ENCODE measurements around the gene GDA.
"Not testable (repeated sequence)": the region's sequence is repeated elsewhere in the genome, so short reads cannot be mapped to it uniquely, and the experiment has no call there.

GDA gene

GRCh38 chr9:72268961-72269360, 119.7 kb downstream of the GDA start:
- H3K4me3 ChIP-seq = no peak overlapping the region

GRCh38 chr9:72270359-72270758, 121.1 kb downstream of the GDA start:
- H3K27ac ChIP-seq, H3K4me3 ChIP-seq: not testable (repeated sequence)

More at GRCh38 chr9:72268961-72269360, 119.7 kb downstream of the GDA start:
- H3K27ac ChIP-seq = no peak overlapping the region

- Histone ChIP-seq H3K4me3 (no peak overlapping the region), H3K27ac (no peak overlapping the region)
These were observed 122.6 kb downstream of the GDA start for GRCh38 chr9:72271613-72272478.

GRCh38 chr9:72274441-72274840, 125.2 kb downstream of the GDA start:
- Histone ChIP-seq H3K27ac (no peak overlapping the region), H3K4me3 (no peak overlapping the region)

GRCh38 chr9:72274916-72275315, 125.7 kb downstream of the GDA start:
- H3K4me3 ChIP-seq = no peak overlapping the region
- no peak overlapping the region for H3K27ac ChIP-seq

GRCh38 chr9:72276429-72276828, 127.2 kb downstream of the GDA start:
- Histone ChIP-seq H3K27ac (no peak overlapping the region), H3K4me3 (no peak overlapping the region)

GRCh38 chr9:72278959-72279358, 129.7 kb downstream of the GDA start:
- H3K4me3 ChIP-seq = no peak overlapping the region
- H3K27ac ChIP-seq = no peak overlapping the region

- Histone ChIP-seq H3K27ac (no peak overlapping the region), H3K4me3 (no peak overlapping the region)
These were observed 131.8 kb downstream of the GDA start for GRCh38 chr9:72280913-72281500.

- Histone ChIP-seq H3K4me3 (no peak overlapping the region), H3K27ac (no peak overlapping the region)
These were observed 140.2 kb downstream of the GDA start for GRCh38 chr9:72289401-72289800.

GRCh38 chr9:72290311-72290710, 141.1 kb downstream of the GDA start:
- H3K27ac ChIP-seq = no peak overlapping the region
- no peak overlapping the region for H3K4me3 ChIP-seq

- not testable (repeated sequence) for H3K27ac ChIP-seq, H3K4me3 ChIP-seq
These were observed 142.3 kb downstream of the GDA start for GRCh38 chr9:72291576-72291975.

GRCh38 chr9:72292256-72292682, 143.0 kb downstream of the GDA start:
- H3K4me3 ChIP-seq = no peak overlapping the region
- peak overlapping the region in 1 of 21 experiments; percentile 2 for H3K27ac ChIP-seq

GRCh38 chr9:72292874-72293607, 143.8 kb downstream of the GDA start:
- Histone ChIP-seq H3K27ac (no peak overlapping the region), H3K4me3 (no peak overlapping the region)

- H3K4me3 ChIP-seq = no peak overlapping the region
- H3K27ac ChIP-seq = no peak overlapping the region
These were observed 145.7 kb downstream of the GDA start for GRCh38 chr9:72294936-72295335.

GRCh38 chr9:72297516-72297915, 148.3 kb downstream of the GDA start:
- Histone ChIP-seq H3K4me3 (no peak overlapping the region), H3K27ac (no peak overlapping the region)

GRCh38 chr9:72299017-72299603, 149.9 kb downstream of the GDA start:
- Histone ChIP-seq H3K27ac (no peak overlapping the region), H3K4me3 (no peak overlapping the region)

GRCh38 chr9:72300873-72301272, 151.6 kb downstream of the GDA start:
- Histone ChIP-seq H3K27ac (peak overlapping the region in 1 of 21 experiments; percentile 31), H3K4me3 (no peak overlapping the region)

All from skin epidermis (tissue), 12 donors.